Measurements from ENCODE around the gene PNPLA7. TPM values are rescaled to one million over a fixed set of nuclear protein-coding genes. Genes with fewer than 3 reads are reported as not detected.

The PNPLA7 gene
- total RNA-seq, 1 experiment from 2014 or later: 1.8 TPM

DNA sequence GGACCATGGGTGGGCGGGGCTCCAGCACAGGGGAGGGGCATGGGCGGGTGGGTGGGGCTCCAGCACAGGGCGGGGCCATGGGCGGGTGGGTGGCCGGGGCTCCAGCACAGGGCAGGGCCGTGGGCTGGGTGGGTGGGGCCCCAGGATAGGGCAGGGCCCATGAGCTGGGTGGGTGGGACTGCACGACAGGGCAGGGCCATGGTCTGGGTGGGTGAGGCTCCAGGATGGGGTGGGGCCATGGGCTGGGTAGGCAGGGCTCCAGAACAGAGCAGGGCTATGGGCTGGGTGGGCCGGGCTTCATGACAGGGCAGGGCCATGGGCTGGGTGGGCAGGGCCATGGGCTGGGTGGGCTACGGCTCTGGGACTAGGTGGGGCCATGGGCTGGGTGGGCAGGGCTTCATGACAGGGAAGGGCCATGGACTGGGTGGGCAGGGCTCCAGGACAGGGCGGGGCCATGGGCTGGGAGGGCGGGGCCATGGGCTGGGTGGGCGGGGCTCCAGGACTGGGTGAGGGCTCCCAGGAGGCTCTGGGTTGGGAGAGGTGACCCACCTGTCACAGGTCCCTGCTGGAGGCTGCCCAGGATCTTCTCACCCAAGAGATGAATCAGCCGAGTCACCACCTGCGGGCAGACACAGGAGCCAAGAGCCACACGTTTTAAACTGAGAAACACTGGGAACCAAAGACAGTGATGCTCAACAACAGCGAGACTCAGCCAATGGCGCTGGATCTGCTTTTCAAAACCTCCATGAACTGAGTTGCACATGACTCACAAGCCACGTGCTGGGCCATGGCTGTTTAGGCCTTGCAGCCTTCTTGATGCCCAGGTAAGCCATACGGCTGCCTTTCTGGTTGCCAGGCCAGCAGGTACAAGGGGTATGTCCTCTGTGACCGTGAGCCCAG lies 57.5 kb downstream of the PNPLA7 start:
- ChIA-PET POLR2A (interaction anchor here (0.5 kb wide), 1 partner anchor 693 kb away, joined by 3 read pairs; no protein-coding TSS in a partner anchor), RAD21 (ENCODE audit: low non-redundant PET in 1 of 2, low total read pairs in 2 of 2, uncharacterized antibody in 2 of 2, unreplicated experiment in 2 of 2) (no interaction called here), CTCF (no interaction called here)
- H3K27ac ChIP-seq (ENCODE audit: low read depth, low read length): peak overlapping the region; percentile 4; the same call in 1 of the 2 replicates
- intact Hi-C loops (cut with micrococcal nuclease): no loop called here
- H3K9ac ChIP-seq (ENCODE audit: low read length): no peak overlapping the region
- H3K4me2 ChIP-seq (ENCODE audit: low read length): no peak overlapping the region
- H2AFZ ChIP-seq (ENCODE audit: low read depth, low read length, poor library complexity, severe bottlenecking): no peak overlapping the region
- DNase-seq (ENCODE audit: low read depth, low spot score) (peak; percentile 42), ATAC-seq (peak; percentile 95)
- BruUV-seq (replicated peaks): no TSS peak
- no peaks in the 10 kb centered on the region for H3K27me3 ChIP-seq (ENCODE audit: insufficient read depth, low read length)
- no peaks in the 10 kb centered on the region for H3K79me2 ChIP-seq (ENCODE audit: insufficient read depth, low read length)
- no peaks in the 10 kb centered on the region; a peak in 1 of 4 replicates for H3K9me3 ChIP-seq (ENCODE audit: control insufficient read depth in 1 of 2, insufficient read depth in 1 of 2, low read depth in 1 of 2, low read length in 2 of 2)
- H3K4me3 ChIP-seq (replicated peaks in 1 of 2; ENCODE audit: low read depth in 1 of 2, low read length in 2 of 2): no peak overlapping the region
- no peaks in the 10 kb centered on the region for H3K36me3 ChIP-seq (ENCODE audit: control insufficient read depth in 1 of 2, insufficient read depth in 2 of 2, low read length in 2 of 2)
- 0 out of 2 replicates have a peak, but pooled peaks have one; percentile 16 for TF ChIP-seq ZFX (IDR thresholded peaks at IDR 0.05)
- TF ChIP-seq SRF (IDR thresholded peaks at IDR 0.05; ENCODE audit: low read depth): no peak
- no peaks in the 10 kb centered on the region for H4K20me1 ChIP-seq (ENCODE audit: insufficient read depth)
- no peaks in the 10 kb centered on the region for H3K9me2 ChIP-seq (ENCODE audit: insufficient read depth)
- H3K4me1 ChIP-seq (ENCODE audit: control insufficient read depth in 1 of 2, insufficient read depth in 2 of 2, low read length in 2 of 2): peaks cover 2 to 19% of the 10 kb centered on the region in 2 experiments; a peak in 3 of 4 replicates

DNA sequence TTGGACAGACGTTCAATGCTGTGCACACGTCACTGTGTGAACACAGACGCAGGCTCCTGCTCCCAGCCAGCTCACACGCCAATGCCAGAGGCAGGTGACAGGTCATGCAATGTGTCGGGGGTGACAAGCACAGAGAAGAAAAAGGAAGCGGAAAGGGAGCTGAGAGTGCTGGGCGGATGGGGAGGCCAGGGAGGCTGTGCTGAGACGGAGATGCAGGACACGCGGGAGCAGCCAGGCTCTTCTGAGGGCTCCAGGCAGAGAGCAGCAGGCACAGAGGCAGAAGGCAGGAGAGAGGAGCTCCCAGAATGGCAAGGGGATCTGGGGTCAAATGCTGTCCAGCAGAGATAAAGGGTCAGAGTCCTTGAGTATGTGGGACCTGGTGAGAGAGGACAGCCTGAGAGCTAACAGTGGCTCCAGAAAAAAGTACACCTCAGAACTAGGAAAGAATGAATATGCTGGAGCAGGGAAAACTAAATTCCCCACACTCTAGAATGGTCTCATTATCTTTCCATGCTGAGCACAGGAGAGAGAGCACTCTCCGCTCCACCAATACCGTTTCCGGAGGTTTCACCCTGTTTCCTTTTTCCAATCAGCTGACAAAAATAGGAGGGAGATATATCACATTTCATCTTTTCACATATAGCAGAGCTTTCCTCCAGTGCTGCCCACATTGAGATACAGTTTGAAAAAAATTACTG lies 58.3 kb downstream of the PNPLA7 start:
- Histone ChIP-seq H3K79me2 (ENCODE audit: insufficient read depth, low read length) (no peaks in the 10 kb centered on the region), H3K4me1 (ENCODE audit: control insufficient read depth in 1 of 2, insufficient read depth in 2 of 2, low read length in 2 of 2) (peaks cover 2 to 19% of the 10 kb centered on the region in 2 experiments; a peak in 3 of 4 replicates), H3K9ac (ENCODE audit: low read length) (no peak overlapping the region), H4K20me1 (ENCODE audit: insufficient read depth) (no peaks in the 10 kb centered on the region), H3K9me3 (ENCODE audit: control insufficient read depth in 1 of 2, insufficient read depth in 1 of 2, low read depth in 1 of 2, low read length in 2 of 2) (no peaks in the 10 kb centered on the region; a peak in 1 of 4 replicates), H3K36me3 (ENCODE audit: control insufficient read depth in 1 of 2, insufficient read depth in 2 of 2, low read length in 2 of 2) (no peaks in the 10 kb centered on the region), H3K27ac (ENCODE audit: low read depth, low read length) (no peak overlapping the region), H3K27me3 (ENCODE audit: insufficient read depth, low read length) (no peaks in the 10 kb centered on the region), H3K9me2 (ENCODE audit: insufficient read depth) (no peaks in the 10 kb centered on the region), H3K4me2 (ENCODE audit: low read length) (peak overlapping the region; percentile 23; the same call in 1 of the 2 replicates), H3K4me3 (replicated peaks in 1 of 2; ENCODE audit: low read depth in 1 of 2, low read length in 2 of 2) (no peak overlapping the region), H2AFZ (ENCODE audit: low read depth, low read length, poor library complexity, severe bottlenecking) (no peak overlapping the region)
- ATAC-seq: no peak
- no peak for TF ChIP-seq RAD21 (IDR thresholded peaks at IDR 0.05; ENCODE audit: low read depth)
- TF ChIP-seq, protein P1, sequence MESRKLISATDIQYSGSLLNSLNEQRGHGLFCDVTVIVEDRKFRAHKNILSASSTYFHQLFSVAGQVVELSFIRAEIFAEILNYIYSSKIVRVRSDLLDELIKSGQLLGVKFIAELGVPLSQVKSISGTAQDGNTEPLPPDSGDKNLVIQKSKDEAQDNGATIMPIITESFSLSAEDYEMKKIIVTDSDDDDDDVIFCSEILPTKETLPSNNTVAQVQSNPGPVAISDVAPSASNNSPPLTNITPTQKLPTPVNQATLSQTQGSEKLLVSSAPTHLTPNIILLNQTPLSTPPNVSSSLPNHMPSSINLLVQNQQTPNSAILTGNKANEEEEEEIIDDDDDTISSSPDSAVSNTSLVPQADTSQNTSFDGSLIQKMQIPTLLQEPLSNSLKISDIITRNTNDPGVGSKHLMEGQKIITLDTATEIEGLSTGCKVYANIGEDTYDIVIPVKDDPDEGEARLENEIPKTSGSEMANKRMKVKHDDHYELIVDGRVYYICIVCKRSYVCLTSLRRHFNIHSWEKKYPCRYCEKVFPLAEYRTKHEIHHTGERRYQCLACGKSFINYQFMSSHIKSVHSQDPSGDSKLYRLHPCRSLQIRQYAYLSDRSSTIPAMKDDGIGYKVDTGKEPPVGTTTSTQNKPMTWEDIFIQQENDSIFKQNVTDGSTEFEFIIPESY (IDR thresholded peaks at IDR 0.05; ENCODE audit: extremely low read depth, insufficient replicate concordance, low read length): no peak
- TF ChIP-seq, protein P2, sequence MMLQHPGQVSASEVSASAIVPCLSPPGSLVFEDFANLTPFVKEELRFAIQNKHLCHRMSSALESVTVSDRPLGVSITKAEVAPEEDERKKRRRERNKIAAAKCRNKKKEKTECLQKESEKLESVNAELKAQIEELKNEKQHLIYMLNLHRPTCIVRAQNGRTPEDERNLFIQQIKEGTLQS (IDR thresholded peaks at IDR 0.05): no peak
- DNase-seq (ENCODE audit: low read depth, low spot score): no peak
- intact Hi-C loops (cut with micrococcal nuclease): no loop called here
- POLR2A ChIA-PET: no interaction called here
- RAD21 ChIA-PET (ENCODE audit: low non-redundant PET in 1 of 2, low total read pairs in 2 of 2, uncharacterized antibody in 2 of 2, unreplicated experiment in 2 of 2): no interaction called here
- BruUV-seq (replicated peaks): no TSS peak
- CTCF ChIA-PET: no interaction called here
